ENCODE data around the gene EID2B. TPM values are rescaled to one million over a fixed set of nuclear protein-coding genes. Genes with fewer than 3 reads are reported as not detected.

The EID2B gene
- total and polyA plus RNA-seq, 8 donors, result 0.63 to 3.9 (median 0.90) TPM

DNA sequence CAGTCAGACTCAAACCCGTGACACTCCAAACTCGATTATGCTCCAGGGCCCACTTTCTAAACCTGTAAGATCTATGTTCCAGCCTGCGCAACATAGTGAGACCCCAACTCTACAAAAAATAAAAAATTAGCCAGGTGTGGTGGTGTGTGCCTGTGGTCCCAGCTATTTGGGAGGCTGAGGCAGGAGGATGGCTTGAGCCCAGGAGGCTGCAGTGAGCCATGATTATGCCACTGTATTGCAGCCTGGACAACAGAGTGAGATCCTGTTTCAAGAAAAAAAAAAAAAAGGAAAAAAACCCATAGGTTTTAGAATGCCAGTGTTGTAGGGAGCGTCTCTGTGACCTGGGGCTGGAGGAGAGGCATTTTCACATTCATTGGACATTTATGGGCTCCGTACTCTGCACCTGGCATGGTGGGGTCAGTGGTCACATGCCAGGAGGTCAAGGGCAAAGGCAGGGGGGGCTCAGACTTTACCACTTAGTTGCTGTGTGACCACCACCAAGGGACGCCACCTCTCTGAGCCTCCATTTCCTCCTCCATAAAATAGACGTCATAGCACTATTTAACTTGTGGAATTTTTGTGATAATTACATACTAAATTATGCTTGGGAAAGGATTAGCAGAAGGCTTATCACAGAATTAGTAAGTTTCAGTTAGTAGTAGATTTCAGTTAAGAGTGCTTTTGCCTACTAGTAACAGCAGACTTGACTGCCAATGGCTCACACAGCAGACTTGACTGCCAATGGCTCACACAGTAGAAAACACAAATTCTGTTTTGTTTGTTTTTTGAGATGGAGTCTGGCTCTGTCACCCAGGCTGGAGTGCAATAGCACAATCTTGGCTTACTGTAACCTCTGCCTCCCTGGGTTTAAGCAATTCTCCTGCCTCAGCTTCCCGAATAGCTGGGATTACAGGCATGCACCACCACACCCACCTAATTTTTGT is 11.8 kb downstream of the EID2B start:
- H3K4me3 ChIP-seq, result no peak overlapping the region
- no peak overlapping the region for H3K27ac ChIP-seq
- intact Hi-C loops (cut with DNase I), result no loop called here
- peaks cover 0 to 6% (median 0%) of the 10 kb centered on the region in 4 donors for H3K27me3 ChIP-seq
- DNase-seq (no peak), FAIRE-seq (no peak), ATAC-seq (no peak)
- H3K9me3 ChIP-seq, result no peaks in the 10 kb centered on the region
- H3K4me1 ChIP-seq, result no peaks in the 10 kb centered on the region
- 69 to 82% methylated on average over 8 of the region's 8 CpGs for WGBS, 2 donors
- TF ChIP-seq, protein P1, sequence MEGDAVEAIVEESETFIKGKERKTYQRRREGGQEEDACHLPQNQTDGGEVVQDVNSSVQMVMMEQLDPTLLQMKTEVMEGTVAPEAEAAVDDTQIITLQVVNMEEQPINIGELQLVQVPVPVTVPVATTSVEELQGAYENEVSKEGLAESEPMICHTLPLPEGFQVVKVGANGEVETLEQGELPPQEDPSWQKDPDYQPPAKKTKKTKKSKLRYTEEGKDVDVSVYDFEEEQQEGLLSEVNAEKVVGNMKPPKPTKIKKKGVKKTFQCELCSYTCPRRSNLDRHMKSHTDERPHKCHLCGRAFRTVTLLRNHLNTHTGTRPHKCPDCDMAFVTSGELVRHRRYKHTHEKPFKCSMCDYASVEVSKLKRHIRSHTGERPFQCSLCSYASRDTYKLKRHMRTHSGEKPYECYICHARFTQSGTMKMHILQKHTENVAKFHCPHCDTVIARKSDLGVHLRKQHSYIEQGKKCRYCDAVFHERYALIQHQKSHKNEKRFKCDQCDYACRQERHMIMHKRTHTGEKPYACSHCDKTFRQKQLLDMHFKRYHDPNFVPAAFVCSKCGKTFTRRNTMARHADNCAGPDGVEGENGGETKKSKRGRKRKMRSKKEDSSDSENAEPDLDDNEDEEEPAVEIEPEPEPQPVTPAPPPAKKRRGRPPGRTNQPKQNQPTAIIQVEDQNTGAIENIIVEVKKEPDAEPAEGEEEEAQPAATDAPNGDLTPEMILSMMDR (IDR thresholded peaks at IDR 0.05), result no peak
- H3K36me3 ChIP-seq, result no peaks in the 10 kb centered on the region

DNA sequence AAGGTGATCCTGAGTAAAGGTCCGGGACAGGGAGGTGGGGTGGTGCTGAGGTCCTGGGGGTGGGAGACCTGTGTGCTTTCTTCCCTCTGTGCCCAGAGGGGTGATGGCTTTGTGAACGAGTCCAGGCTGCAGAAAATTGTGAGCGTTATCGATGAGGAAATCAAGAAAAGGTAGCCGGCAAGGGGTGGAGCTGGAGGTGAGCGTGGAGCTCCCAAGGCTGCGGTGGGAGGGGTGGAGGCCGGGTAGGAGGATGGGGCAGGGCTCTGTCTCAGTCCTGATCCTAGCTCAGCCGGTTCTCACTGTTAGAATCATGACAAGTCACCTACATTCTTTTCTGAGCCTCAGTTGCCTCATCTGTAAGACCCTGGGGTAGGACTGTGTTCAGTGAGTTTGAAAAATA is 13.7 kb downstream of the EID2B start:
- Histone ChIP-seq H3K4me1 (no peaks in the 10 kb centered on the region), H3K27me3 (peaks cover 0 to 24% (median 2%) of the 10 kb centered on the region in 4 donors), H3K4me3 (no peak overlapping the region), H3K27ac (no peak overlapping the region), H3K36me3 (no peaks in the 10 kb centered on the region), H3K9me3 (no peaks in the 10 kb centered on the region)
- intact Hi-C loops (cut with DNase I), result no loop called here
- DNase-seq (no peak), FAIRE-seq (no peak), ATAC-seq (no peak)
- TF ChIP-seq, protein P1 (IDR thresholded peaks at IDR 0.05), result no peak
- WGBS, 2 donors, result 45 to 46% methylated on average over 9 of the region's 9 CpGs

DNA sequence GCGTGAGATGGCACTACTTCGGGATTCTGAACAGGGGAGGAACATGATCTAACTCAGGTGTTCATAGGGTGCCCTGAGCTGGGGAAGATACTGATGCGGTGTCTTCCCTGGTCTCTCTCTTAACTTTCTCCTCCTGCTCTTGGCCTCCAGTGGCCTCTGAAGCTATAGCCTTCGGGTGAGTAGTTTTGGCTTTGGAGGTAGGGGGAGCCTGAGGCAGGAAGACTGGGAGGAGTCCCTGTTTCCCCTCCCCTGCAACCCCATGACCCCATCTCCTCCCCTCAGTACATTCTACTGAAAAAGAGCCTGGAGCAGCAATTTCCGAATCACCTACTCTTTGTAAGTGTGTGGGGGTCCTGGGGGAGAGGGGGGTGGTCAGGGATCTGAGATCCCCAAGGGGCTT is 14.2 kb downstream of the EID2B start:
- intact Hi-C loops (cut with DNase I), result no loop called here
- H3K9me3 ChIP-seq, result no peaks in the 10 kb centered on the region
- peaks cover 0 to 27% (median 2%) of the 10 kb centered on the region in 4 donors for H3K27me3 ChIP-seq
- ATAC-seq (no peak), DNase-seq (no peak), FAIRE-seq (no peak)
- no peaks in the 10 kb centered on the region for H3K4me1 ChIP-seq
- 59 to 60% methylated on average over 5 of the region's 5 CpGs for WGBS, 2 donors
- no peaks in the 10 kb centered on the region for H3K36me3 ChIP-seq
- H3K4me3 ChIP-seq, result no peak overlapping the region
- TF ChIP-seq, protein P1 (IDR thresholded peaks at IDR 0.05), result no peak
- no peak overlapping the region for H3K27ac ChIP-seq

DNA sequence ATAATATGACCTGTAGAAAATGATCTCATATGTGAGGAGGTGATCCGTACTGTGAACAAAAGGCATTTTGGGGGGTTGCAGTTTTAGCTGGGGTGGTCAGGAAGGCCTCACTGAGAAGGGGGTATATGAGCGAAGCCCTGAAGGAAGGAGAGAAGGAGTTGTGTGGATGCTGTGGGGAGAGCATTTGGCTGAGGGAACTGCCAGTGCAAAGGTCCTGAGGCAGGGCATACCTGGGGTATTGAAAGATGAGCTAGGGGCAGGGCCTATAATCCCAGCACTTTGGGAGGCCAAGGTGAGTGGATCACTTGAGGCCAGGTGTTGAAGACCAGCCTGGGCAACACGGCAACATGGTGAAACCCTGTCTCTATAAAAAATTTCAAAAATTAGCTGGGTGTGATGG is 15.2 kb downstream of the EID2B start:
- no peaks in the 10 kb centered on the region for H3K36me3 ChIP-seq
- no peaks in the 10 kb centered on the region for H3K9me3 ChIP-seq
- TF ChIP-seq, protein P1 (IDR thresholded peaks at IDR 0.05), result no peak
- no peaks in the 10 kb centered on the region for H3K4me1 ChIP-seq
- no peak for FAIRE-seq
- peaks cover 0 to 27% (median 2%) of the 10 kb centered on the region in 4 donors for H3K27me3 ChIP-seq
- H3K4me3 ChIP-seq, result no peak overlapping the region
- intact Hi-C loops (cut with DNase I), result no loop called here
- no peak for DNase-seq
- 68 to 73% methylated on average over 3 of the region's 3 CpGs for WGBS, 2 donors
- no peak overlapping the region for H3K27ac ChIP-seq
- ATAC-seq, result no peak

DNA sequence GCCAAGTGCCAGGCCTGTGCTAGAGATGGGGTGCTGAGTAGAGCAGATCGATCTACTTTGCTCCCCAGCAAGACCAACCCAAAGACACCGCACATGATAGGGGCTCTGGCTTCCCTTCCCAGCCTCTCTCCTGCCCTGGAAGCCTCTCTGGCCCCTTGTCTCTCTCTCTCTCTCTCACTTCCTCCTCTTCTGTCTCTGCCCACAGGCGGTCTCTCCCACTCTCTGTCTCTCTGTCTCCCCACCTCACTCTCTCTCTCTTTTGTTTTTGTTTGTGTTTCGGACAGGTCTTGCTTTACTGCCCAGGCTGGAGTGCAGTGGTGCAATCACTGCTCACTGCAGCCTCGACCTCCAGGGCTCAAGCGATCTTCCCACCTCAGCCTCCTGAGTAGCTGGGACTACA is 16.4 kb downstream of the EID2B start:
- Histone ChIP-seq H3K9me3 (no peaks in the 10 kb centered on the region), H3K36me3 (no peaks in the 10 kb centered on the region), H3K27ac (no peak overlapping the region), H3K27me3 (peaks cover 0 to 27% (median 2%) of the 10 kb centered on the region in 4 donors), H3K4me1 (no peaks in the 10 kb centered on the region), H3K4me3 (no peak overlapping the region)
- FAIRE-seq, result no peak
- ATAC-seq, result no peak
- TF ChIP-seq, protein P1 (IDR thresholded peaks at IDR 0.05), result no peak
- intact Hi-C loops (cut with DNase I), result no loop called here
- WGBS, 2 donors, result 58 to 60% methylated on average over 6 of the region's 6 CpGs
- DNase-seq, result no peak

Data from pancreas (tissue), 10 donors.